PFSK-1 (cell line): ENCODE measurements around the gene CX3CL1.

Source experiments
- POLR2AphosphoS5 ChIP-seq: IDR thresholded peaks from 2 replicates; pipeline ENCODE4 v1.6.1; 2012; ENCODE audit warnings: low read depth, mild to moderate bottlenecking, control low read depth, low read length, moderate library complexity
- REST ChIP-seq, 2 experiments: IDR thresholded peaks; 2 replicates each; pipeline versions ENCODE4 v1.6.1 to v1.8.0; 2011 to 2012; ENCODE audit warnings: low read depth in 2 of 2, low read length in 2 of 2, control low read depth in 1 of 2, inconsistent platforms in 1 of 2, mild to moderate bottlenecking in 1 of 2, moderate library complexity in 1 of 2; ENCODE audit not compliant: insufficient read depth in 1 of 2
- SIN3A ChIP-seq: IDR thresholded peaks from 2 replicates; pipeline ENCODE4 v1.6.1; 2012; ENCODE audit warnings: mild to moderate bottlenecking, low read length, moderate library complexity, borderline replicate concordance; ENCODE audit not compliant: insufficient read depth
- TAF1 ChIP-seq: IDR thresholded peaks from 2 replicates; pipeline ENCODE4 v1.6.1; 2012; ENCODE audit warnings: low read length, control low read depth, borderline replicate concordance; ENCODE audit not compliant: insufficient read depth

GRCh38 chr16:57381791-57382534 is 9.7 kb downstream of the CX3CL1 start:
- TF ChIP-seq TAF1 (no peak), REST (IDR thresholded peaks at IDR 0.05; ENCODE audit: insufficient read depth in 1 of 2, low read depth in 2 of 2, low read length in 2 of 2) (no peak), POLR2AphosphoS5 (no peak), SIN3A (no peak)
